Tibial nerve (tissue), 3 donors: Measurements from ENCODE around the gene ZC3H10.

Experiments used
- CTCF ChIP-seq, 5 experiments: fragments of 200-600 bp in 3 of 5; fragments of 450-650 bp in 2 of 5; sonication (generic) in 3 of 5; IDR thresholded peaks; one replicate each; pipeline ENCODE4 v1.5.1; 2016 to 2019; ENCODE audit warnings: antibody characterized with exemption in 5 of 5, mild to moderate bottlenecking in 3 of 5, moderate library complexity in 2 of 5
- POLR2A ChIP-seq, 2 donors: fragments of 450-650 bp; IDR thresholded peaks; one replicate each; pipeline ENCODE4 v1.6.1; 2017; ENCODE audit warnings: antibody characterized with exemption in 2 of 2, mild to moderate bottlenecking in 2 of 2, moderate library complexity in 2 of 2

- no peak for TF ChIP-seq CTCF (IDR thresholded peaks at IDR 0.05)
- TF ChIP-seq POLR2A (IDR thresholded peaks at IDR 0.05) = no peak
Observed at GRCh38 chr12:56128670-56129205, 10.7 kb downstream of the ZC3H10 start.
